Fibroblast of pulmonary artery (primary cell): ENCODE measurements around the gene TMPRSS13.
A peak's percentile ranks its signal among the peaks of the same experiment; 100 is the strongest.

Source experiments
- DNase-seq: peaks from one replicate; pipeline ENCODE4 v3.0.0-alpha.2; 2010; ENCODE audit warnings: low read depth
- H3K4me3 ChIP-seq: replicated peaks from 2 replicates; pipeline ENCODE4 v1.5.1; 2011; ENCODE audit warnings: low read depth, mild to moderate bottlenecking, control low read depth, low read length, moderate library complexity
- CTCF ChIP-seq: IDR thresholded peaks from 2 replicates; pipeline ENCODE4 v1.5.1; 2011; ENCODE audit warnings: mild to moderate bottlenecking, control low read depth, low read length, inconsistent platforms; ENCODE audit errors: missing control alignments

TMPRSS13 gene

GRCh38 chr11:117852309-117852708 is 76.9 kb downstream of the TMPRSS13 start:
- no peak overlapping the region for H3K4me3 ChIP-seq
- TF ChIP-seq CTCF: no peak
- no peak for DNase-seq

- no peak overlapping the region for H3K4me3 ChIP-seq
- TF ChIP-seq CTCF: no peak
- peak; percentile 23 for DNase-seq
Observed at GRCh38 chr11:117851852-117852251, 77.3 kb downstream of the TMPRSS13 start.

- H3K4me3 ChIP-seq: no peak overlapping the region
- no peak for TF ChIP-seq CTCF
- DNase-seq: peak; percentile 33
Observed at GRCh38 chr11:117851106-117851505, 78.1 kb downstream of the TMPRSS13 start.
